ENCODE results near the gene TBC1D25. TPM values are rescaled to one million over a fixed set of nuclear protein-coding genes. Genes with fewer than 3 reads are reported as not detected.

The TBC1D25 gene
- total RNA-seq, 1 donor from 2014 or later: 1.5 TPM

- H4K20me1 ChIP-seq (ENCODE audit: low read depth): no peaks in the 10 kb centered on the region
- peaks cover 6% of the 10 kb centered on the region for H3K27me3 Mint-ChIP-seq (ENCODE audit: insufficient read depth, low read depth)
- H3K9me3 ChIP-seq (ENCODE audit: low read depth): no peaks in the 10 kb centered on the region
- DNase-seq (ENCODE audit: low spot score): no peak
- H3K9me3 Mint-ChIP-seq: peaks cover 12% of the 10 kb centered on the region
- no peaks in the 10 kb centered on the region for H3K4me1 Mint-ChIP-seq
- no peak overlapping the region for H3K4me3 Mint-ChIP-seq
- no peak overlapping the region for H3K4me3 ChIP-seq
- H3K27me3 ChIP-seq: no peaks in the 10 kb centered on the region
- no peak overlapping the region for H3K27ac Mint-ChIP-seq
- H3K79me2 ChIP-seq (ENCODE audit: low read depth): no peaks in the 10 kb centered on the region
- H3K4me2 ChIP-seq: no peak overlapping the region
- peaks cover 13% of the 10 kb centered on the region for H3K36me3 Mint-ChIP-seq
- H3K27ac ChIP-seq: no peak overlapping the region
- no peak overlapping the region for H2AFZ ChIP-seq (replicated peaks)
- H3K4me1 ChIP-seq: no peaks in the 10 kb centered on the region
- no peak for TF ChIP-seq EZH2 (IDR thresholded peaks at IDR 0.05)
- no peak for TF ChIP-seq CTCF (IDR thresholded peaks at IDR 0.05)
- H3K9ac ChIP-seq: no peak overlapping the region
- H3F3A ChIP-seq (ENCODE audit: low read depth): no peaks in the 10 kb centered on the region
- no peaks in the 10 kb centered on the region for H3K36me3 ChIP-seq
Measured at GRCh38 chrX:48530736-48531135, 8.8 kb upstream of the TBC1D25 start.

GRCh38 chrX:48531358-48531959 lies 8.1 kb upstream of the TBC1D25 start:
- H3K36me3 Mint-ChIP-seq: peaks cover 12% of the 10 kb centered on the region
- no peak overlapping the region for H3K27ac Mint-ChIP-seq
- H2AFZ ChIP-seq (replicated peaks): no peak overlapping the region
- H3K9me3 ChIP-seq (ENCODE audit: low read depth): no peaks in the 10 kb centered on the region
- no peaks in the 10 kb centered on the region for H4K20me1 ChIP-seq (ENCODE audit: low read depth)
- DNase-seq (ENCODE audit: low spot score): no peak
- no peaks in the 10 kb centered on the region for H3K4me1 Mint-ChIP-seq
- H3K79me2 ChIP-seq (ENCODE audit: low read depth): no peaks in the 10 kb centered on the region
- no peak overlapping the region for H3K9ac ChIP-seq
- H3K4me3 Mint-ChIP-seq: no peak overlapping the region
- no peak overlapping the region for H3K4me3 ChIP-seq
- H3K4me1 ChIP-seq: no peaks in the 10 kb centered on the region
- H3K27me3 Mint-ChIP-seq (ENCODE audit: insufficient read depth, low read depth): peaks cover 6% of the 10 kb centered on the region
- H3K27me3 ChIP-seq: no peaks in the 10 kb centered on the region
- no peak overlapping the region for H3K27ac ChIP-seq
- H3K9me3 Mint-ChIP-seq: peaks cover 12% of the 10 kb centered on the region
- H3K36me3 ChIP-seq: no peaks in the 10 kb centered on the region
- TF ChIP-seq EZH2phosphoT487 (IDR thresholded peaks at IDR 0.05) (no peak), CTCF (IDR thresholded peaks at IDR 0.05) (no peak), EZH2 (IDR thresholded peaks at IDR 0.05) (no peak)
- no peaks in the 10 kb centered on the region for H3F3A ChIP-seq (ENCODE audit: low read depth)
- no peak overlapping the region for H3K4me2 ChIP-seq

GRCh38 chrX:48532161-48532560 lies 7.4 kb upstream of the TBC1D25 start:
- H3K27me3 ChIP-seq: no peaks in the 10 kb centered on the region
- H3K79me2 ChIP-seq (ENCODE audit: low read depth): no peaks in the 10 kb centered on the region
- TF ChIP-seq EZH2 (IDR thresholded peaks at IDR 0.05): no peak
- no peak for TF ChIP-seq EZH2phosphoT487 (IDR thresholded peaks at IDR 0.05)
- no peaks in the 10 kb centered on the region for H4K20me1 ChIP-seq (ENCODE audit: low read depth)
- no peak overlapping the region for H3K4me3 Mint-ChIP-seq
- no peaks in the 10 kb centered on the region for H3F3A ChIP-seq (ENCODE audit: low read depth)
- H3K36me3 ChIP-seq: no peaks in the 10 kb centered on the region
- DNase-seq (ENCODE audit: low spot score): no peak
- no peak overlapping the region for H2AFZ ChIP-seq (replicated peaks)
- peaks cover 8% of the 10 kb centered on the region for H3K36me3 Mint-ChIP-seq
- H3K4me1 ChIP-seq: no peaks in the 10 kb centered on the region
- no peaks in the 10 kb centered on the region for H3K4me1 Mint-ChIP-seq
- H3K9me3 Mint-ChIP-seq: peaks cover 10% of the 10 kb centered on the region
- H3K27ac ChIP-seq: no peak overlapping the region
- no peak overlapping the region for H3K27ac Mint-ChIP-seq
- peaks cover 8% of the 10 kb centered on the region for H3K27me3 Mint-ChIP-seq (ENCODE audit: insufficient read depth, low read depth)
- H3K9me3 ChIP-seq (ENCODE audit: low read depth): no peaks in the 10 kb centered on the region
- H3K9ac ChIP-seq: no peak overlapping the region
- no peak overlapping the region for H3K4me3 ChIP-seq
- H3K4me2 ChIP-seq: no peak overlapping the region

GRCh38 chrX:48533165-48533564 lies 6.3 kb upstream of the TBC1D25 start:
- Mint-ChIP-seq H3K4me3 (no peak overlapping the region), H3K27me3 (ENCODE audit: insufficient read depth, low read depth) (peaks cover 9% of the 10 kb centered on the region), H3K4me1 (no peaks in the 10 kb centered on the region), H3K36me3 (peaks cover 7% of the 10 kb centered on the region), H3K27ac (no peak overlapping the region), H3K9me3 (peaks cover 10% of the 10 kb centered on the region)
- Histone ChIP-seq H3K79me2 (ENCODE audit: low read depth) (no peaks in the 10 kb centered on the region), H4K20me1 (ENCODE audit: low read depth) (no peaks in the 10 kb centered on the region), H3K27me3 (no peaks in the 10 kb centered on the region), H3K4me1 (no peaks in the 10 kb centered on the region), H3K9me3 (ENCODE audit: low read depth) (no peaks in the 10 kb centered on the region), H3K4me2 (no peak overlapping the region), H3F3A (ENCODE audit: low read depth) (no peaks in the 10 kb centered on the region), H3K27ac (no peak overlapping the region), H3K9ac (no peak overlapping the region), H3K36me3 (no peaks in the 10 kb centered on the region), H3K4me3 (no peak overlapping the region), H2AFZ (replicated peaks) (no peak overlapping the region)
- no peak for DNase-seq (ENCODE audit: low spot score)
- TF ChIP-seq CTCF (IDR thresholded peaks at IDR 0.05) (no peak), EZH2 (IDR thresholded peaks at IDR 0.05) (no peak), EZH2phosphoT487 (IDR thresholded peaks at IDR 0.05) (no peak)

Measured in neural progenitor cell (in vitro differentiated cells).